ENCODE measurements around the gene FOXP1. TPM values are rescaled to one million over a fixed set of nuclear protein-coding genes. Genes with fewer than 3 reads are reported as not detected.

Gene FOXP1
- 9.4 to 13.4 TPM (median 11.7 TPM) in 5 replicates for total RNA-seq (2022; extraction: Qiagen RNA extraction; ENCODE audit: low read depth)

GRCh38 chr3:71583566-71584393 lies at the start of gene FOXP1:
TSS of gene FOXP1 (minus strand) at chr3:71583728. CDS start at chr3:71198381, 385,347 bp downstream.

Other genes with a start within 250 kb of the FOXP1 start
- gene EIF4E3, start 141.7 kb upstream of the FOXP1 start, total RNA-seq (2022; extraction: Qiagen RNA extraction; ENCODE audit: low read depth): 2.6 to 4.2 TPM (median 3.7 TPM) in 5 replicates
- 2.6 to 4.0 TPM (median 3.1 TPM) in 5 replicates for gene GPR27, start 170.1 kb upstream of the FOXP1 start, total RNA-seq (2022; extraction: Qiagen RNA extraction; ENCODE audit: low read depth)
- not detected in 5 replicates for gene PROK2, start 201.4 kb upstream of the FOXP1 start, total RNA-seq (2022; extraction: Qiagen RNA extraction; ENCODE audit: low read depth)